NCI-H524 (cell line): ENCODE results near the gene NAT16.
"Not testable (repeated sequence)": the region's sequence is repeated elsewhere in the genome, so short reads cannot be mapped to it uniquely, and the experiment has no call there.

Source experiments
- DNase-seq, 2 experiments: peaks; one replicate each; lab custom pipeline; 2025; lab: John Stamatoyannopoulos, UW

NAT16 gene

DNA sequence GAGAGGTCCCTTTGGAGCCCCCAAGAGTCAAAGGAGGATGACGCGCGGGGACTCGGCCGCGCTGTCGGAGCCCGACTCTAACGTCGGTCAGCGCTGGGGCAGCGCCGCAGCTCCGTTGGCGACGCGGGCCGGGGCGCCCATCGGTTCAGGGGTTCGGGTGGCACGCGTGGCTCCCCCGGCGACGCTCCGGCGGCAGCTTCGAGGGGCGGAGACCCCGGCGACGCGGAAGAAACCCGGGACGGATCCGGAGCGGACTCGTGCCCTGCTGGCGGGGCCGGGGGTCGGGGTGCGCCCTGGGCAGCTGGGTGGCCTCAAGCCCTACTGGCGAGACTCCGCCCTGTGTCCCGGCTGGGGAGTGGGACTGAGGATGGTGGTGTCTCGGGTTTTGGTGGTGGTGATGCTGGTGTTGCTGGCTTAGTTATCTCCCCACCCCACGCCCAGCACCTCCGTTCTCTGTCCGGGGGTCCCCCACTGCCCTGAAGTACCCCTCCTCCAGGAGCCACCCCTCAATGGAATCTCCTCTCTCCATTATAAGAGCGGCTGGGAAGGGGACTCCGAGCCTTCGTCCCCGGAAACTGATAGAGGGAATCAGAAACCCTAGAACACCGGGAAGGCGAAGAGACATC lies at the start of gene NAT16:
Gene NAT16 (minus strand): TSS at position 164 of the 626 bp plus-strand sequence. CDS start 5,486 bp downstream, outside the sequence.
- no peak for DNase-seq

DNA sequence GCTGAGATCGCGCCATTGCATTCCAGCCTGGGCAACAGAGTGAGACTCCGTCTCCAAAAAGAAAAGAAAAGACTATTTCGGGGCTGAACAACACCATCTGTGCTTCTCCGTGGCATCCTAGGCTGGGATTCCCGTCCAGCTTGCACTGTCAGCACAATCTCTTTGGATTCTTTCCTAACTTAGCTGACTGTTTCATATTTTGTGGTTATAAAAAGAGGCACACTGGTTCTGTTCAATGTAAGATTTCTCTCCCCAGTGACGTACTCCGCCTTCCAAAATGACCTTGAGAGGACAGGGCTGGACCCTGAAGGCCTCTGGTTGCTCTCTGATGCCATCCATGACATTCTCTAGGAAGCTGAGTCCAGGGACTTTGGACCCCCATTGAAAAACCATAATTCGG lies 46.6 kb upstream of the NAT16 start:
- DNase-seq = no peak

GRCh38 chr7:101225650-101226049 lies 45.6 kb upstream of the NAT16 start:
- DNase-seq = no peak

- no peak for DNase-seq
These were observed 43.4 kb upstream of the NAT16 start for GRCh38 chr7:101223528-101223927.

GRCh38 chr7:101222275-101222830 lies 42.3 kb upstream of the NAT16 start:
- no peak for DNase-seq

DNA sequence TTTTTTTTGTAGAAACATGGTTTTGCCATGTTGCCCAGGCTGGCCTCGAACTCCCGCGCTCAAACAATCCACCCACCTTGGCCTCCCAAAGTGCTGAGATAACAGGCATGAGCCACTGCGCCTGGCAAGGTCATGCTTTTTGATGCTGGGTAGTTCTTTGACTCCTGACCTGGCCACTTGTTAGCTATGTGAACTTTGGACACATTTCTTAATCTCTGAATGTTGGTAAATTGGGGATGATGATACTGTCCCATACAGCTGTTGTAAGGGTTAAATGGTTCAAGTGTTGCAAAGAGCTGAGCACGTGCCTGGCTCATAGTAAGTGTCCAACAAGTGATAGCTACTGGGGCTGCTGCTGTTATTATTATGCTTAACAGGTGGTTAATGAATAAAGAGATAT lies 40.2 kb upstream of the NAT16 start:
- DNase-seq = no peak

GRCh38 chr7:101218236-101219125 lies 38.4 kb upstream of the NAT16 start:
- DNase-seq = no peak

DNA sequence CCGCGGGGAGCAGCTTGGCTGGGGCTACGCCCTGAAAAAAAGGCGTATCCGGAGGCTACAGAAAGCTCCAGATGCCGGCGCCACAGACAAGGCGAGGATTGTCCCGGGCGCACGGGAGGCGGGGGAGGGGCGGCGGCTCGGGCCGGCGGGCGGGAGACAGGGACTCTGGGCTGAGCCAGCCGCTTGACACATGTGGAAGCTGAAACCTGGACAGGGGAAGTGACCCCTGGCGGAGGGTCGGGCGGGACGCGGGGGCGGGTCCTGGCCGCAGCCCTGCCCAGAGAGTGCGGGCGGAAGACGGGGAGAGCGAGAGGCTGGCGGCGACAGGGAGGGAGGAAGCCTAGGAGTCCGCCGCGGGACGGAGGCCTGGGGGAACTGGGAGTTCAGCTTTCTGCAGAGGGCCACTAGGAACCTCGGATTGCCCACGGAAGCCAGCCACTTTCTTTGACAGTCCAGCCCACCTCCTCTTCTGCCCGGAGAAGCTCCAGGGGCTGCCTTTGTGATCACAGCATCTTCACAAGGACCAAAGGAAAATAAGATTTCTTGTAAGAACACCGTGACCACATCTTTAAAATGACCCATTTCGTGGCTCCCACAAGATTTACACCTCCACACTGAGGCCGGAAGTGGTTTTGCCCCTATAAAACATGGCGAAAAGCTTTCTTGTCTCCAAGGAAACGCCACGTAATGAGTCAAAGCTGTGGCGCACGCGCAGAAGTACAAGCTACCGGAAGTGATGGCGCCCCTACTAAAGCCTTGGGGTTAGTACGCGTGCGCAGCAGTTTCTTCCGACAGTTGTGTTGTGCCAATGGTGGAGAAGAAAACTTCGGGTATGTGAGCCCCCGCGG lies 37.5 kb upstream of the NAT16 start, which contains the start of the genes PLOD3 and ZNHIT1:
Gene PLOD3 (minus strand): TSS at position 194 of the 848 bp plus-strand sequence. CDS start 307 bp downstream, outside the sequence.
Gene ZNHIT1 (plus strand): TSS at position 778 of the 848 bp plus-strand sequence. CDS start 31 bp downstream, at position 809.
- DNase-seq = peak; percentile 96 to 98

GRCh38 chr7:101216860-101217387 lies 36.8 kb upstream of the NAT16 start:
- DNase-seq = no peak

GRCh38 chr7:101216001-101216859 lies 36.1 kb upstream of the NAT16 start:
- no peak for DNase-seq

- no peak for DNase-seq
These were observed 31.9 kb upstream of the NAT16 start for GRCh38 chr7:101212014-101212413.

- no peak for DNase-seq
These were observed 31.4 kb upstream of the NAT16 start for GRCh38 chr7:101211501-101211900.

GRCh38 chr7:101210143-101210542 lies 30.1 kb upstream of the NAT16 start:
- no peak for DNase-seq

DNA sequence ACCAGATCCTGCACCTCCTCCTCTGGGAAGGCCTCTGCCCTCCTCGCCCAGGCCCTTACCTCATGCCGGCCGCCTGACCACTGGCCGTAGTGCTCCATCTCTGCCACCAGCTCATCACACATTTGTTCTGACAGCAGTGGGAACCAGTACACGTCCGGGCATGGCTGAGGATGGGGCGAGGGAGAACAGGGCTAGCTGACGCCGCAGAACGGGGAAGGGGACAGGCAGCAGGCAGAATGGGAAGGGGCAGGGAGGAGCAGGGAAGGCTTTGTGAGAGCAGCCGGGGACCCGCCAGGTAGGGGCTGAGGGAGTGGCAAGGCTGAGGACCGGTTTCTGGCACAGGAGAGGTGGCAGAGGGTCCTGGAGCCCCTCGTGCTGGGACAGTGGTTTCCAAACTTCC lies 28.7 kb upstream of the NAT16 start:
- no peak for DNase-seq

GRCh38 chr7:101207459-101207858 lies 27.4 kb upstream of the NAT16 start:
- no peak for DNase-seq

DNA sequence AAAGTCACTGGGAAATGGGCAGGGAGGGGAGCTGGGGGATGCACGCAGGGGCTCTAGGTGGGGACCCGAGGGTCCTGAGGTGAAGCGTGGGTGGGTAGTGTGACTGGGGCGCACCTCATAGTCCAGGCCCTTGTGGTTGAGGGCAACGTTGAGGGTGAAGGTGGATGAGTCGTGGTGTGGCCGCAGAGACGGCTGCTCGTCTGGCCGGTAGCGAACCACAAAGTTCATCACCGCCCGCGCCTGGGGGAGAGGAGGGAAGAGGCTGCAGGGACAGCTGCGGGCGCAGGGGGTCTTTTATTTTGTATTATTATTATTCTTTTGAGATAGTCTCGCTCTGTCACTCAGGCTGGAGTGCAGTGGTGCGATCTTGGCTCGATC lies 26.6 kb upstream of the NAT16 start:
- no peak for DNase-seq

- DNase-seq = no peak
These were observed 26.0 kb upstream of the NAT16 start for GRCh38 chr7:101205901-101206664.

GRCh38 chr7:101203740-101204738 lies 23.9 kb upstream of the NAT16 start:
- DNase-seq = not testable (repeated sequence)

DNA sequence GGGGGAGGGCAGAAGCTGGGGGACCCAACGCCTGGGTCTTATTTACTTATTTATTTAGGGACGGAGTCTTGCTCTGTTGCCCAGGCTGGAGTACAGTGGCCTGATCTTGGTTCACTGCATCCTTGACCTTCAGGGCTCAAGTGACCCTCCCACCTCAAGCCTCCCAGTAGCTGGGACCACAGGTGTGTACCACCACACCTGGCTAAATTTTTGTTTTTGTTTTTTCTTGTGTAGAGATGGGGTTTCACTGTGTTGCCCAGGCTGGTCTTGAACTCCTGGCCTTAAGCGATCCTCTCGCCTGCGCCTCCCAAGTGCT lies 22.5 kb upstream of the NAT16 start:
- no peak for DNase-seq
